Activated gamma-delta T cell treated with Interleukin-2 at 50 U/mL for 16 hours (primary cell): ENCODE data around the gene CSK.

Experiments
- DNase-seq: peaks from one replicate; pipeline ENCODE4 v3.0.0-alpha.2; 2020

The CSK gene

DNA sequence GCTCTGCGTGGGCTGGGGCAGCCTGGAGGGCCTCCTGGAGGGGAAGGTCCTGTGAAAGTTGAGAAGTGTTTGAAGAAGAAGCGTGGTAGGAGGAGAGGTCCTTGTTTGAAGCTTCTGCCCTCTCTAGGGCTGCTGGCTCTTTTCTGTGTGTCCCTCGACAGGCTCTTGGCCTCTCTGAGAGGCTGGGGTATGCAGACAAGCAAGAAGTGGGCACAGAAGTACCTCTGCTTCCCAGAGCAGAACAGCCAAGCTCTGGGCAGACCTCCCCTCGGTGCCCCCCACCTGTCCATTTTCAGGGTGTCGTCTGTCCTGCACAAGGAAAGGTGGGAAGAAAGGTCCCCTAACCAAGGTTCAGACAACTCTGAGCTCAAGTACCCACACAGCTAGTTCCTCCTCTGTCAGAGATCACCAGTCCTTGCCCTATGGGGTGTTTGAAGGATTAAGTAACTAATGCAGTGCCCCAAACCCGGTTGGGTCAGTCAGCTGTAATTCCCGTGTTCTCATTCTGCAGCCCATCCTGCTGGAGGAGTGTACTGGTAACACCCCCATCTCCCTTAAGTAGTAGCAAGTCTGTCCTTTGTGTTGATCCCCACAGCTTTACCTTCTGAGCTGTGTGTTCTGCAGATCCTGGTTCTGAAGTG, 6.3 kb downstream of the CSK start:
- no peak for DNase-seq

GRCh38 chr15:74788683-74789151, 6.8 kb downstream of the CSK start:
- peak; percentile 59 for DNase-seq

- no peak for DNase-seq
These were observed 7.3 kb downstream of the CSK start for GRCh38 chr15:74789171-74789631.

DNA sequence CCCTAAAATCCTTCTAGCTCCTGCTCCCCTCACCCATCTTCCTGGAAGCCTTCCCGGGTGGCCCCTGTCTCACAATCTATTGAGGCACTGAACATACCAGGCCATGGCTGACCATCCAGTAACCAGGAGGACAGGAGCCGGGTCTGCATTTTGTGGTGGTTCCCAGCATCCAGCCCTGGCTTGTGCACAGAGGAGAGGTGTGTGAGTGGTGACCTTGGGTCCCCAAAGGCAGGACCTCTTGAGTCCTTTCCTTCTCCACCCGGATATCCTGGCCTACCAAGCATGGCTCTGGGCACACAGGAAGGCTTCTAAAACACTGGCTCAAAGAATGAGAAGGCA, 7.8 kb downstream of the CSK start:
- DNase-seq = no peak

- peak; percentile 40 for DNase-seq
These were observed 8.4 kb downstream of the CSK start for GRCh38 chr15:74790080-74790916.

- no peak for DNase-seq
These were observed 9.1 kb downstream of the CSK start for GRCh38 chr15:74791007-74791406.

DNA sequence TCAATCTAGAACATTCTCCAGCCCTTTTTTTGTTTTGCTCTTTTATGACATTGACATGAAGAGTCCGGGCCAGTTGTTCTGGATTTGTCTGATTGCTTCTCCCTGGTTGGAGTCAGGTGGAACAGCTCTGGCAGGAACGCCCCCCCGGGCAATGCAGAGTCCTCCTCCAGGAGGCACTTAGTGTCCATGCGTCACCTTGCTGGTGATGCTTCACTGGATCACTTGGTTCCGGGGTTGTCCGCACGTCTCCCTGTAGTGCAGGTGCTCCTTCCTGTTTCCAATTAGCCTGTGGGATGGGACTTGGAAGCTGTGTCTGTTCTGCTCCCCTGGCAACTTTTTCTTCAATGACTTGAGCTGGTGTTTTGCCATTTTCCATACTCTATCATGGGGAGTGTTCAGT, 9.8 kb downstream of the CSK start:
- DNase-seq = no peak

- no peak for DNase-seq
These were observed 10.5 kb downstream of the CSK start for GRCh38 chr15:74792227-74793016.

DNA sequence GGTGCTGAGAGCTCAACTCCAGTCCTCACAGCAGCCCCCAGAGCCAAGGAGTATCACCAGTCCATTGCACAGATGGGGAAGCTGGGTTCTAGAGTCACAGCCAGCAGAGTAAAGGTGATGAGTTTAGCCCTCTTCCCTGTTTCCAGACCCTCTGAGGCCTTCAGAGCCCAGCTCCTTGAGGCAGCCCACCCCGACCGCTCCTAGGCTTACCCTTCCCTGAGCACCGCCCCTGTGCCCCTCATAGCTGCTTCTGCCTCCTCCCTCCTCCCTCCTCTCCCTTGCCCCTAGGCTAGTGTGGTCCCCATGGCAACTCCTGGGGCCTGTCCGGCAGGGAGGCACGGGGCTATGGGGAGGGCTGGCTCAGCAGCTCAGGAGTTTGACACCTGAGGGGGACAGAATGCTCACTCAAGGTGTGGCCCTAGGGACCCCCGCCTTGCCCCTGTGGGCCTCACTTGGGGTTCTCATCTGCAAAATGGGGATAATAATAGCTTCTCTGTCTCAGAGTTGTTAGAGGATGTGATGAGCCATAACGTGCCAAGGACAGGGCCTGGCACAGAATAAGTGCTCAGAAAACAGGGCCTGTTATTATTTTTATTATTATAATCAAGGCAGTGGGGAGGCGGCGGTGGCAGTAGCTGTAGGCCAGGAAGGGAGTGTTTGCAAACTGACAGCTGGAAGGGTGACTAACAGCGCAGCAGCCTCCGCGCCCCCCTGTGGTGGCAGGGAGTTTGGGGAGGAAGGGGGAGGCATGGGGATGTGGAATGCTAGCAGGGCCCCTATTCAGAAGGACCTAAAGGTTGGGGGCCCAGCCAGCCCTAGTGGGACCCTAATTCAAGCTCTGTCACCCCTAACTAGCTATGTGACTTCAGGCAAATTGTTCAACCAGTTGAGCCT, 11.5 kb downstream of the CSK start:
- peak; percentile 76 for DNase-seq

DNA sequence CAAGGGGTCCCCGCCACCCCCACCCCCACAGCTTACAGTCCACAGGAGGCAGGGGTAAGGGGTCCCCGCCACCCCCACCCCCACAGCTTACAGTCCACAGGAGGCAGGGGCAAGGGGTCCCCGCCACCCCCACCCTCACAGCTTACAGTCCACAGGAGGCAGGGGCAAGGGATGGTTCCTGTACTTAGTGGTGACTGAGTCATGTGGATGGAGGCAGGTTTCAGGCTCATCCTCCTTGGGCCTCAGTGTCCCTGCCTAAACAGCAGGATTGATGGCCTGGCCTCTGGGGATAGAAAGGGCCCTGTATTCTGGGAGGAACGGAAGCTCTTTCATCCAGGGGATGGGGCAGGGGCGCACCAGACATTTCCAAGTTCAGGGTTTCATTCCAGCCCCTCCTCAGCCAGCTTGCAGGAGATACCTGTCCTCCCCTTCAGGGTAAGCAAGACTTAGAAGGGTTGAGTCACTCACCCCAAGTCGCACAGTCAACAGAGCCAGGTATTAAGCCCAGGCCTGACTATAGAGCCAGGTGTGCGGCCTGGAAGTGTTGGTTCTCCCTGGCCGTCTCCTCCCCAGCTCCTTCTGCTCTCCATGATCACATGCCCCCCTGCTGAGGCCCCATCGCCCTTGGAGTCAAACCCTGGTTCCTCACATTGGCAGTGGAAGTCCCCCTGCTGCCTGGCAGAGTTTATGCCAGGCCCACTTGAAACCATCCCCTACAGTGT, 12.5 kb downstream of the CSK start:
- DNase-seq = no peak

DNA sequence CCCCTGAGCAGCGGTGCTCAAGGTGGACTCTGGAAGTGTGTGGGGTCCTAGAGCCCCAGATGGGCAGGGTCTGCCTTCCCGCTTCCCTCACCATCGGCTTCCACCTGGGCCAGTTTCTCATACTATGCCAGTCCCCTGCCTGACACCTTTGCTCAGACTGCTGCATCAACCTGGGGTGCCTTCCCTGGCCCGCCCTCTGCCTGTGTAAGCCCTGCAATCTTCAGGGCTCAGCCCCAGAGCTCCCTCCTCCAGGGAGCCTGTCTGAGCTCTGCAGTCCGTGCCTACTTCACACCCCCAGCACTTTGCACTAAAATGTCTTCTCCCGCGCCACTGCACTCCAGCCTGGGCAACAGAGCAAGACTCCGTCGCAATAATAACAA, 13.1 kb downstream of the CSK start:
- no peak for DNase-seq

- DNase-seq = no peak
These were observed 14.2 kb downstream of the CSK start for GRCh38 chr15:74795966-74796625.

- DNase-seq = no peak
These were observed 16.7 kb downstream of the CSK start for GRCh38 chr15:74798388-74799254.

GRCh38 chr15:74799255-74799855, 17.5 kb downstream of the CSK start:
- DNase-seq = no peak

- DNase-seq = peak; percentile 85
These were observed 18.1 kb downstream of the CSK start for GRCh38 chr15:74799856-74800558.

GRCh38 chr15:74800559-74801094, 18.7 kb downstream of the CSK start:
- DNase-seq = no peak

DNA sequence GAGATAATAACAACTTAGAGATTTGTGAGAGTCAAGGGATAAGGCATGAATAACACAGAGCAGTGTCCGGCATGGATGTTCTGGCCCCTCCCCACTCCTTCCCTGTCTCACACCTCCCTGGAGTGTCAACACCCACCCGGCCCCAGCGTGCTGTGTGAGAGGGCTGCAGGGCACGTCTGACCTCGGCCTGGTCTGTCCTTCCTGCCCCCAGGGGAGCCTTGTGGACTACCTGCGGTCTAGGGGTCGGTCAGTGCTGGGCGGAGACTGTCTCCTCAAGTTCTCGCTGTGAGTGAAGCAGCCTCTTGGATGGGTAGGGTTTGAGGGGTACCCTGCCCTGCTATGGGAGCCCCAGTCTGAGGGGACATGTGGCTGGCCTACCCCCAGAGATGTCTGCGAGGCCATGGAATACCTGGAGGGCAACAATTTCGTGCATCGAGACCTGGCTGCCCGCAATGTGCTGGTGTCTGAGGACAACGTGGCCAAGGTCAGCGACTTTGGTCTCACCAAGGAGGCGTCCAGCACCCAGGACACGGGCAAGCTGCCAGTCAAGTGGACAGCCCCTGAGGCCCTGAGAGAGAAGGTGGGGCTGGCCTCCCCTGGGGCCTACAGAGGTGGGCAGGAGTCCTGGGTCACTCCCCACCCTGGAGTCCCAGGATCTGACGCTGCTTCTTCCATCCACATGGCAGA, 19.6 kb downstream of the CSK start:
- DNase-seq = no peak

- DNase-seq = no peak
These were observed 20.4 kb downstream of the CSK start for GRCh38 chr15:74802290-74802689.
